Esophagus (tissue), 2 donors: ENCODE data around the gene ATP8B3. TPM values are rescaled to one million over a fixed set of nuclear protein-coding genes. Genes with fewer than 3 reads are reported as not detected.

ENCODE experiments used
- H3K27ac ChIP-seq, 2 donors: one replicate each; pipeline ENCODE4 v1.5.1; 2013; ENCODE audit warnings: low read depth in 2 of 2, mild to moderate bottlenecking in 2 of 2, inconsistent platforms in 1 of 2, low read length in 1 of 2, moderate library complexity in 1 of 2
- H3K27me3 ChIP-seq, 2 donors: one replicate each; pipeline ENCODE4 v1.6.1; 2013; ENCODE audit warnings: low read length in 2 of 2, control low read depth in 1 of 2, mild to moderate bottlenecking in 1 of 2; ENCODE audit not compliant: insufficient read depth in 2 of 2, control insufficient read depth in 1 of 2
- H3K36me3 ChIP-seq, 2 donors: one replicate each; pipeline ENCODE4 v1.6.1; 2013; ENCODE audit warnings: low read length in 1 of 2; ENCODE audit not compliant: control insufficient read depth in 2 of 2, insufficient read depth in 2 of 2
- H3K4me1 ChIP-seq, 2 donors: one replicate each; pipeline ENCODE4 v1.6.1; 2013; ENCODE audit warnings: low read length in 1 of 2; ENCODE audit not compliant: control insufficient read depth in 2 of 2, insufficient read depth in 2 of 2
- H3K4me3 ChIP-seq, 2 donors: one replicate each; pipeline ENCODE4 v1.5.1; 2013; ENCODE audit warnings: low read length in 2 of 2, mild to moderate bottlenecking in 2 of 2, low read depth in 1 of 2, moderate library complexity in 1 of 2
- H3K9me3 ChIP-seq, 2 donors: one replicate each; pipeline ENCODE4 v1.6.1; 2013; ENCODE audit warnings: mild to moderate bottlenecking in 2 of 2, low read depth in 1 of 2, low read length in 1 of 2, moderate library complexity in 1 of 2; ENCODE audit not compliant: control insufficient read depth in 2 of 2, insufficient read depth in 1 of 2
- WGBS, 2 donors: extraction: QIAGEN DNeasy Blood & Tissue Kit; methylation state at CpG; one replicate each; pipeline ENCODE4 v1.1.7; 2013; 5-methylcytosine and 5-hydroxymethylcytosine counted together
- polyA plus RNA-seq, 2 donors: library from polyadenylated mRNA; stranded (reverse); fragments of 200-250 nt; gene quantifications; one replicate each; pipeline ENCODE4 v1.2.3, GENCODE V29; 2013
- donor health status: healthy with polysubstance abuse.
- donor health status: Bipolar disorder and iron deficiency.

Gene ATP8B3
- polyA plus RNA-seq, 2 donors = 0.68 to 1.2 TPM

DNA sequence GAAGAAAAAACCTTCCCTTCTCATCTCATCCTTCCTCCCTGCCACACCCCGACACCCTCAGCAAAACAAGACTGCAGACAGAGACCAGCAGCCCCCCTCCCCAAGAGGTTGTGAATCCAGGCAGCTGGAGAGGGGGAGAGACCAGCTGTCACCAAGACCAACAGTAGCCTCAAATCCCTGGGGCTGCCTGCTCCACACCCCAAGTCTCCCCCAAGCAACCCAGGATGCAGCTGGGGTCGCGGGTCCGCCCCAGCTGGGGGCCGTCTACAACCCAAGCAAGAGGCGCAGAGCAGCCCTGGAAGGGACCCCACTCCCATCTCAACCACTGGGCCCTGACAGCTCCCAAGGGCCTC is 44.2 kb upstream of the ATP8B3 start:
- no peaks in the 10 kb centered on the region for H3K27me3 ChIP-seq
- peak overlapping the region; percentile 95 to 97 for H3K27ac ChIP-seq
- WGBS, 2 donors = 26 to 44% methylated on average over 6 of the region's 6 CpGs
- H3K36me3 ChIP-seq = peaks cover 0 to 3% of the 10 kb centered on the region in 2 donors
- H3K4me1 ChIP-seq = peaks cover 17 to 64% of the 10 kb centered on the region in 2 donors
- H3K9me3 ChIP-seq = no peaks in the 10 kb centered on the region
- peak overlapping the region; percentile 26 to 44 for H3K4me3 ChIP-seq

DNA sequence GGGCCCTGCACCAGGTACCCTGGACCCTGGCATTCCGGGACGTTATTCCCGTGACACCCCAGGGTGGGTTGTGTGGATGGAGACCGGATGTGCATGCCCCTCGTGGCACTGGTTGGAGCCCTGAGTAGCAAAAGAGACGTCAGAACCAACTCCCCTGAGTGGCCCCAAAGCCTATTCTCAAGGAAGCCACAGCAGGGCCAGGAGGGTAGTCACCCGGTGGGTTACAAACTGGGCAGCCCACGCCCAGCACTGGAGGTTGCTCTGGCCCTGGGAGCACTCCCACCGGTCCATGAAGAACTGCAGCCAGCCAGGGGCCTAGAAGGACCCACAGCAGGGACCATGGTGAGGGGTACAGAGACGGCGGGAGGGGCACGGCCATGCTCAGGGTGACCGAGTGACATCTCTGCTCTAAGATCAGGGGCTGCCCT is 43.8 kb upstream of the ATP8B3 start:
- H3K4me1 ChIP-seq = peaks cover 14 to 62% of the 10 kb centered on the region in 2 donors

DNA sequence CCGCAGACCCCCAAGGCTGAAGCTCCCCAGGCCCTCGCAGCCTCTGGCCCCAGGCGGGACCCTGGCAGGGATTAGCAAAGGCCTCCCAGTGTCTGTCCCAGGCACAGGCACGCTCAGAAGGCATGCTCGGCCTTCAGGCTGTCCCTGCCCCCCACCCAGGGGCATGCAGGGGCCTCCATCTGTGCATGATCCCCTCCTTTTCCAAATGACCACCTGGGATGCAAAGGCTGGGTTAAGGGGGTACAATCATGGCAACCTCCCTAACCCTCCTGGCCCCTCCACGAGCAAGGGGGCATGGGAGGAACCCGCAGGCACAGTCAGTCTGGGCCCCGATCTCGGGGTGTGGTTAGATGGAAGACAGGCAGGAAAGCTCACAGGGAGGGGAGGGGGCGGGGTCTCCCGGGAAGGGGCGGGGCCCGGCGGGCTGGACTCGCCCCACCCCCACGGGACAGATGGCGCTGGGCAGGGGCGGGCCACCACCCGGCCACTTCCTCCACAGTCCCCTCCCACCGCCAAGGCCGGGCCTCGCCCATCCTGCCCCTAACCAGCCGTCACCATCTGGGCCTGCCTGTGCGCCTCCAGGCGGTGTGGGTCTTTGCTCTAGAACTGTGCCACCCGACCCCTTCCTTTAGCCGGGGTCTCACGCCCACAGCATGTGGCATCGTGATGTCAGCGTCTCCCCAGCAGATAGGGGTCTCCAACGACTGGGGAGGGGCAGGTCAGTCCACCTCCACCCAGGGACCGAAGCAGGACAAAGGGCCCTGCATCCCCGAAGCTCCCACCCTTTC is 43.2 kb upstream of the ATP8B3 start:
- Histone ChIP-seq H3K9me3 (no peaks in the 10 kb centered on the region), H3K27ac (peak overlapping the region; percentile 95 to 97), H3K27me3 (no peaks in the 10 kb centered on the region), H3K36me3 (peaks cover 0 to 3% of the 10 kb centered on the region in 2 donors), H3K4me1 (peaks cover 12 to 60% of the 10 kb centered on the region in 2 donors), H3K4me3 (peak overlapping the region; percentile 29 to 32)
- 6 to 16% methylated on average over 22 to 32 of the region's 33 CpGs for WGBS, 2 donors

More for the DNA sequence above, 43.8 kb upstream of the ATP8B3 start:
- H3K9me3 ChIP-seq = no peaks in the 10 kb centered on the region
- peak overlapping the region; percentile 28 to 44 for H3K4me3 ChIP-seq
- H3K27me3 ChIP-seq = no peaks in the 10 kb centered on the region
- H3K36me3 ChIP-seq = peaks cover 0 to 3% of the 10 kb centered on the region in 2 donors
- 12 to 15% methylated on average over 13 of the region's 13 CpGs for WGBS, 2 donors
- peak overlapping the region; percentile 95 to 97 for H3K27ac ChIP-seq

DNA sequence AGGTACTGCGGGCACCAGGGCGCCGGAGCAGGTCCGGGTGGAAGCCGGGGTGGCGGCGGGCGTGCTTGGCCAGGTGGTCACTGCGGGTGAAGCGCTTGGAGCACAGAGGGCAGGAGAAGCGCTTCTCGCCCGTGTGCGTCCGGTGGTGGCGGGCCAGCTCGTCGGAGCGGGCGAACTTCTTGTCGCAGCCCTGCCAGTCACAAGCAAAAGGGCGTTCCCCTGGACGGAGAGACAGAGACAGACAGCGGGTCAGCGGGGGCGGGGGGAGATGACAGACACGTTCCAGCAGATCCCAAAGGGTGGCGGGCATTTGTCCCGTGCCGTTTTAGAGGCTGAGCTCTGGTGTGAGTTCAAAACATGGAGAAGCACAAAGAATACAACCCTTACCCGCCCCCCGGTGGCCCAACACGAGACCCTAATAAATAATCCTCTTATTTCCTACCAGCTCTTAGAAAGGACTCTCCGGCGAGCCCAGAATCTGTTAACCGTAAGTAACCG is 42.5 kb upstream of the ATP8B3 start:
- H3K4me3 ChIP-seq = peak overlapping the region; percentile 18 to 29
- 43 to 67% methylated on average over 37 of the region's 37 CpGs for WGBS, 2 donors
- H3K27me3 ChIP-seq = no peaks in the 10 kb centered on the region
- peak overlapping the region; percentile 87 to 94 for H3K27ac ChIP-seq
- peaks cover 11 to 55% of the 10 kb centered on the region in 2 donors for H3K4me1 ChIP-seq
- H3K36me3 ChIP-seq = peaks cover 0 to 3% of the 10 kb centered on the region in 2 donors
- no peaks in the 10 kb centered on the region for H3K9me3 ChIP-seq

DNA sequence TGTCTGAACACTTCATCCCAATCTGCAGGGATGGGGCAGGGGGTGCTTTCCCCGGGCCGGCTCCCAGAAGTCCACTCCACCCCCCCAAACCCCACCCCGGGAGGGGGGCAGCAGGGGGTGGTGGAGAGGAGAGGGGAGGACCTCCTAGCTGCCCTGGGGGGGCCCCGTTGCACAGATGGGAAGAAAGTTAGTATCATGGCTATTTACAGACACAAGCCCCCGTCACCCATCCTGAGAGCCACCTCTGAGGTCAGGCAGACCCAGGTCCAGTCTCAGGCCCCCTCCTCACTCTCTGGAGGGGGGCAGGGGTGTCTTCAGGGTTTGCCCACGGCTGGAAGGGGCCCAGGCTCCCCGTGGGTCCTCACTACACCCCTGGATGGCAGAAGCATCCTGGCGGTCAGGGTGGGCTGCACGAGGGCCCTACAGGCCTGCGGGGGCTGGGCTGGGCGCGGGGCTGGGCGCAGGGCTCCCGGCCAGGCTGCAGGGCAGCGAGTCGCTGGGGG is 42.0 kb upstream of the ATP8B3 start:
- Histone ChIP-seq H3K4me1 (peaks cover 9 to 50% of the 10 kb centered on the region in 2 donors), H3K4me3 (peak overlapping the region in 1 of 2 donors; percentile 18), H3K36me3 (peaks cover 0 to 3% of the 10 kb centered on the region in 2 donors), H3K27ac (peak overlapping the region; percentile 87 to 94), H3K9me3 (no peaks in the 10 kb centered on the region), H3K27me3 (no peaks in the 10 kb centered on the region)
- WGBS, 2 donors = 46 to 61% methylated on average over 13 to 16 of the region's 16 CpGs

DNA sequence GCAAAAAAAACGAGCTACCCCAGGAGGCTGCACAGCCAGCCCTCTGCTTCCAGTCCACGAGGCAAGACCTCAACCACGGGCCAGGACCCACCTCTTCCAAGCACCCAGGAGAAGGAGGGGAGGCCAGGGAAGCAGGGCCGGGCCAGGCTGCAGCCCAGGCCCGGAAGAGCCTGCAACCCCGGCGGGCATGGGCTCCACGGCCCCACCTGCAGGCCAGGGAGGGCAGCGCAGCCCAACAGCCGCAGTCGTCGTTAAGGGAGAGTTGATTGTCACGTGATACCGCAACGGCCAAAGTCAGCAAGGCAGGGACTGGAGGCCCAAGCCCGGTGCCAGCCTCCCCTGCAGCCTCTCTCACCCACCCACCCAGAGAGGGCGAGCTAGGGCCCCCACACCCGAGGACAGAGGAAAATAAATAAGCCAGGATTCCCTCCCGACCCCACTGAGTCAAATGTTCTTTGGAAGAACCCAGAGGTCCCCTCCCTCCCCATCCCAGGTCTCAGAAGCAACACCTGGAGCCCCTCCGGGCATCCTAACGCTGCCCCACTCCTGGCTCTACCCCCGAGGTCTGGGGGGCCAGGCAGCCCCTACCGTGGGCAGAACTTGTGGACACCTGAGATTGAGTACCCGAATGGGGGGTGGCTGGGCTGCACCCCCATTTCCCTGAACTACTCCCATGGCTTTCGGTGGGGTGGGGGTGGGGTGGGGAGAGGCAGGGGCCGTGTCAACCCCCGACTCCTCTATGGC is 41.4 kb upstream of the ATP8B3 start:
- Histone ChIP-seq H3K27ac (peak overlapping the region; percentile 6 to 8), H3K4me3 (no peak overlapping the region), H3K9me3 (no peaks in the 10 kb centered on the region), H3K36me3 (peaks cover 0 to 3% of the 10 kb centered on the region in 2 donors), H3K4me1 (peaks cover 9 to 48% of the 10 kb centered on the region in 2 donors), H3K27me3 (no peaks in the 10 kb centered on the region)
- WGBS, 2 donors = 21 to 25% methylated on average over 27 of the region's 27 CpGs

DNA sequence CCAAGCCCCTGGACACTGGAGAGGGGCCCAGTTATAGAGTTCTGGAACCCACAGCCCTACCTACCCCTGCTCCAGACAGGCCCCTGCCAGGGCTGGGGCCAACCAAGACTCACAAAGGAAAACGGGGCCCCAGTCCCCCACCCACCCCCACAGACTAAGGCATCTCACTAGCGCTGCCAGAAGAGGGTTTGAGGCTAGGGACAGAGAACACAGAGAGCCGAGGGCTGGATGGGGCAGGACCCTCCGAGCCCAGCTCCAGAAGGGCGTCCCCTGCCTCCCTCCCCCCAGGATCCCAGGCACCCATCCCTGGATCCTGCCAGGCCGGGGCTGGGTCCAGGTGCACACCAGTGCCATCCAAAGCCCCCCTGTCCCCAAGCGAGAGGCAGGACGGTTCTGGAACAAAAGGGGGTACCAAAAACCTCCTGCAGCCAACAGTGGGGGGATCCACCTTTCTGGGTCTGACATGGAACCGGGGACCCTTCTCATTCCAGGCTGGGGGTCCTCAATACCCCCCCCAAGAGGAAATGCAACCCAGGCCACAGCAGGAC is 40.6 kb upstream of the ATP8B3 start:
- no peaks in the 10 kb centered on the region for H3K9me3 ChIP-seq
- WGBS, 2 donors = 50 to 51% methylated on average over 9 of the region's 9 CpGs
- H3K27ac ChIP-seq = no peak overlapping the region
- peaks cover 0 to 3% of the 10 kb centered on the region in 2 donors for H3K36me3 ChIP-seq
- H3K4me1 ChIP-seq = peaks cover 6 to 40% of the 10 kb centered on the region in 2 donors
- H3K27me3 ChIP-seq = no peaks in the 10 kb centered on the region
- no peak overlapping the region for H3K4me3 ChIP-seq

DNA sequence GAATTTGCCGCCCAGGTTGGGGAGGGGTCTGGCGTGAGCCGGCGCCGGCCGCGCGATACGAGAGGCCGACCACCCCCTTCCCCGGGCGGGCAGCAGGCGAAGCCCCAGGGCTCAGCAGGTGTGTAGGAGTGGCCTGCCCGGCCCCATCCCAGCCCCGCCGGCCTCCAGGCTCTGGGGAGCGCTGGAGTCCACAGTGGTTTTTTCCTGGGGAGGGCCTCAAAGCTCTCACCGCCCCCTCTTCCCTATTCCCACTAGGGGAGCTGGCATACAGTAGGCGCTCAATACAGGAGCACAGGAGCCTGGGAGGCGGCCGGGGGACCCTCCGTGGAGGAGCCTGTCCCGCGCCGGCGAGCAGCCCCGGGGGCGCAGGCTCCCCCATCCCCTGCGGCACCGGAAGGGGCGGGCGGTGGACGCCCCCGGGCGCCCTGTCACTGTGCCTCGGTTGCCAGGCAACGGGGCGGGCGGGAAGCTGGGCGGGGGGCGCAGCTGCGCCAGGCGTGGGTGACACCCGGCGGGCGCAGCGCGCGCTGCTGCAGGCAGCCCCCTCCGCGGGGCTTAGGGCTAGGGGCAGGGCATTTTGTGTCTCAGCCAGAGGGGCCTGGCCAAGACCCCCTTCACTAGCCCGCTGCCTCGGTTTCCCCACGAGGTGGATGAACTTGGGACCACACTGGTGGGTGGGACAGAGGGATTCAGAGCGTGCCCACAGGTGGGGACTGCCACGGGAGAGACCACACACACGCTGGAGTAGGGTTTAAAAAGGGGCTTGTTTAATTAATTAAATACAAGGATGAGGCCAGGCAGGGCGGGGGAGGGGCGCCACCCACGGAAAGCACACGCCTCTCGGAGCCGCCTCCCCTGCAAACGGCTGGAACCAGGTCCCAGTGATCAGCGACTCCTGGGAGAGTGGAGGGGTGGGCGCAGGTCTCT is 39.8 kb upstream of the ATP8B3 start:
- no peak overlapping the region for H3K27ac ChIP-seq
- H3K4me3 ChIP-seq = no peak overlapping the region
- H3K36me3 ChIP-seq = peaks cover 0 to 3% of the 10 kb centered on the region in 2 donors
- peaks cover 7 to 42% of the 10 kb centered on the region in 2 donors for H3K4me1 ChIP-seq
- no peaks in the 10 kb centered on the region for H3K9me3 ChIP-seq
- WGBS, 2 donors = 27 to 32% methylated on average over 43 to 66 of the region's 66 CpGs
- no peaks in the 10 kb centered on the region for H3K27me3 ChIP-seq
